ENCODE data around the gene CHRNB1. TPM values are rescaled to one million over a fixed set of nuclear protein-coding genes. Genes with fewer than 3 reads are reported as not detected.
A peak's percentile ranks its signal among the peaks of the same experiment; 100 is the strongest.

Gene CHRNB1
- polyA plus RNA-seq (2013, experiment 1 of 2): 9.9 TPM
- 11.1 TPM for polyA plus RNA-seq (2013, experiment 2 of 2)

- peaks cover 2% of the 10 kb centered on the region for H3K79me1 ChIP-seq (ENCODE audit: low read depth, low read length)
- H3K9me3 ChIP-seq (replicated peaks in 1 of 2; ENCODE audit: control insufficient read depth in 2 of 2, insufficient read depth in 1 of 2, low read depth in 1 of 2, low read length in 2 of 2): peaks cover 1 to 5% of the 10 kb centered on the region in 2 donors
- peak within 1 kb of the TSS; percentile 95 for H3K18ac ChIP-seq (ENCODE audit: low read length)
- no peak within 1 kb of the TSS for H4K91ac ChIP-seq (ENCODE audit: low read depth, low read length, poor library complexity)
- peak within 1 kb of the TSS; percentile 97 for H2AFZ ChIP-seq (ENCODE audit: low read length)
- H3K23ac ChIP-seq (ENCODE audit: low read depth, low read length, poor library complexity): peak within 1 kb of the TSS; percentile 52
- peak; percentile 85 for DNase-seq (ENCODE audit: low spot score)
- H2BK5ac ChIP-seq (ENCODE audit: low read length): no peak within 1 kb of the TSS
- no peak within 1 kb of the TSS for H4K8ac ChIP-seq (ENCODE audit: low read depth, low read length)
- peak within 1 kb of the TSS; percentile 95 for H3K4me2 ChIP-seq (ENCODE audit: insufficient read depth, low read length, poor library complexity, severe bottlenecking)
- H3K4me1 ChIP-seq (ENCODE audit: control insufficient read depth in 2 of 2, insufficient read depth in 1 of 2, low read depth in 1 of 2, low read length in 2 of 2): peaks cover 11 to 22% of the 10 kb centered on the region in 2 donors
- no CpG with 5 or more reads among the region's 51 CpGs for WGBS, 2 donors (ENCODE audit: extremely low coverage in 2 of 2, insufficient read length in 2 of 2, insufficient replicate concordance in 1 of 2)
- peak within 1 kb of the TSS; percentile 61 for H2BK15ac ChIP-seq (ENCODE audit: low read length)
- no peak within 1 kb of the TSS for H2BK12ac ChIP-seq (ENCODE audit: low read length)
- peak within 1 kb of the TSS; percentile 39 for H2AK5ac ChIP-seq (ENCODE audit: low read depth, low read length)
- H2BK120ac ChIP-seq (ENCODE audit: low read depth, low read length): no peak within 1 kb of the TSS
- H3K27ac ChIP-seq (replicated peaks; ENCODE audit: low read length): peak within 1 kb of the TSS; percentile 53
- no peak within 1 kb of the TSS for H3K14ac ChIP-seq (ENCODE audit: low read length)
- H3K9ac ChIP-seq (ENCODE audit: low read depth, low read length, poor library complexity): peak within 1 kb of the TSS; percentile 71
- no peak within 1 kb of the TSS for H3K4ac ChIP-seq (ENCODE audit: low read length)
- peaks cover 0 to 15% (median 6%) of the 10 kb centered on the region in 3 experiments for H3K27me3 ChIP-seq (ENCODE audit: control insufficient read depth in 3 of 3, insufficient read depth in 3 of 3, low read depth in 1 of 3, low read length in 3 of 3)
- no peaks in the 10 kb centered on the region for H3K36me3 ChIP-seq (replicated peaks in 1 of 2; ENCODE audit: control insufficient read depth in 2 of 2, insufficient read depth in 2 of 2, low read length in 2 of 2)
- H3K4me3 ChIP-seq (ENCODE audit: low read length in 2 of 2): peak within 1 kb of the TSS; percentile 45 to 78
Measured at GRCh38 chr17:7444682-7445618, at the start of gene CHRNB1. CHRNB1 (plus strand) TSS chr17:7445061; CDS start chr17:7445128, 67 bp downstream.

GRCh38 chr17:7396147-7396546 is 48.7 kb upstream of the CHRNB1 start:
- no peak for DNase-seq (ENCODE audit: low spot score)

GRCh38 chr17:7398612-7399011 is 46.2 kb upstream of the CHRNB1 start:
- no peak overlapping the region for H3K23ac ChIP-seq (ENCODE audit: low read depth, low read length, poor library complexity)
- H3K4me1 ChIP-seq (ENCODE audit: control insufficient read depth in 2 of 2, insufficient read depth in 1 of 2, low read depth in 1 of 2, low read length in 2 of 2): peaks cover 10% of the 10 kb centered on the region in 2 donors
- peak overlapping the region; percentile 43 for H4K8ac ChIP-seq (ENCODE audit: low read depth, low read length)
- H3K27ac ChIP-seq (replicated peaks; ENCODE audit: low read length): no peak overlapping the region
- H2BK120ac ChIP-seq (ENCODE audit: low read depth, low read length): no peak overlapping the region
- H2BK5ac ChIP-seq (ENCODE audit: low read length): no peak overlapping the region
- H2AK5ac ChIP-seq (ENCODE audit: low read depth, low read length): no peak overlapping the region
- no peak overlapping the region for H3K18ac ChIP-seq (ENCODE audit: low read length)
- H3K9me3 ChIP-seq (replicated peaks in 1 of 2; ENCODE audit: control insufficient read depth in 2 of 2, insufficient read depth in 1 of 2, low read depth in 1 of 2, low read length in 2 of 2): peaks cover 0 to 1% of the 10 kb centered on the region in 2 donors
- H4K91ac ChIP-seq (ENCODE audit: low read depth, low read length, poor library complexity): no peak overlapping the region
- no peak overlapping the region for H3K4me3 ChIP-seq (ENCODE audit: low read length in 2 of 2)
- no CpG with 5 or more reads among the region's 2 CpGs for WGBS, 2 donors (ENCODE audit: extremely low coverage in 2 of 2, insufficient read length in 2 of 2, insufficient replicate concordance in 1 of 2)
- no peak overlapping the region for H2BK12ac ChIP-seq (ENCODE audit: low read length)
- no peak overlapping the region for H3K14ac ChIP-seq (ENCODE audit: low read length)
- no peaks in the 10 kb centered on the region for H3K27me3 ChIP-seq (ENCODE audit: control insufficient read depth in 3 of 3, insufficient read depth in 3 of 3, low read depth in 1 of 3, low read length in 3 of 3)
- peaks cover 0 to 5% of the 10 kb centered on the region in 2 donors for H3K36me3 ChIP-seq (replicated peaks in 1 of 2; ENCODE audit: control insufficient read depth in 2 of 2, insufficient read depth in 2 of 2, low read length in 2 of 2)
- H3K79me1 ChIP-seq (ENCODE audit: low read depth, low read length): peaks cover 2% of the 10 kb centered on the region
- no peak for DNase-seq (ENCODE audit: low spot score)
- no peak overlapping the region for H3K4me2 ChIP-seq (ENCODE audit: insufficient read depth, low read length, poor library complexity, severe bottlenecking)
- H3K4ac ChIP-seq (ENCODE audit: low read length): no peak overlapping the region
- H3K9ac ChIP-seq (ENCODE audit: low read depth, low read length, poor library complexity): no peak overlapping the region
- no peak overlapping the region for H2BK15ac ChIP-seq (ENCODE audit: low read length)
- no peak overlapping the region for H2AFZ ChIP-seq (ENCODE audit: low read length)

More at GRCh38 chr17:7396147-7396546, 48.7 kb upstream of the CHRNB1 start:
- Histone ChIP-seq H3K79me1 (ENCODE audit: low read depth, low read length) (no peaks in the 10 kb centered on the region), H3K23ac (ENCODE audit: low read depth, low read length, poor library complexity) (no peak overlapping the region), H3K9me3 (replicated peaks in 1 of 2; ENCODE audit: control insufficient read depth in 2 of 2, insufficient read depth in 1 of 2, low read depth in 1 of 2, low read length in 2 of 2) (peaks cover 0 to 1% of the 10 kb centered on the region in 2 donors), H3K18ac (ENCODE audit: low read length) (no peak overlapping the region), H2BK5ac (ENCODE audit: low read length) (no peak overlapping the region), H3K36me3 (replicated peaks in 1 of 2; ENCODE audit: control insufficient read depth in 2 of 2, insufficient read depth in 2 of 2, low read length in 2 of 2) (peaks cover 3 to 15% of the 10 kb centered on the region in 2 donors), H2AK5ac (ENCODE audit: low read depth, low read length) (no peak overlapping the region), H2BK15ac (ENCODE audit: low read length) (no peak overlapping the region), H2AFZ (ENCODE audit: low read length) (no peak overlapping the region), H4K91ac (ENCODE audit: low read depth, low read length, poor library complexity) (no peak overlapping the region), H3K27me3 (ENCODE audit: control insufficient read depth in 3 of 3, insufficient read depth in 3 of 3, low read depth in 1 of 3, low read length in 3 of 3) (no peaks in the 10 kb centered on the region), H3K4me3 (ENCODE audit: low read length in 2 of 2) (no peak overlapping the region), H3K4me1 (ENCODE audit: control insufficient read depth in 2 of 2, insufficient read depth in 1 of 2, low read depth in 1 of 2, low read length in 2 of 2) (peaks cover 3 to 7% of the 10 kb centered on the region in 2 donors), H3K14ac (ENCODE audit: low read length) (no peak overlapping the region), H2BK120ac (ENCODE audit: low read depth, low read length) (no peak overlapping the region), H3K27ac (replicated peaks; ENCODE audit: low read length) (no peak overlapping the region), H3K4me2 (ENCODE audit: insufficient read depth, low read length, poor library complexity, severe bottlenecking) (no peak overlapping the region), H4K8ac (ENCODE audit: low read depth, low read length) (no peak overlapping the region), H3K4ac (ENCODE audit: low read length) (no peak overlapping the region), H2BK12ac (ENCODE audit: low read length) (no peak overlapping the region), H3K9ac (ENCODE audit: low read depth, low read length, poor library complexity) (no peak overlapping the region)
- WGBS, 2 donors (ENCODE audit: extremely low coverage in 2 of 2, insufficient read length in 2 of 2, insufficient replicate concordance in 1 of 2): no CpG with 5 or more reads among the region's 4 CpGs
